ENCODE results near the gene SLC48A1.
A peak's percentile ranks its signal among the peaks of the same experiment; 100 is the strongest.

The SLC48A1 gene

GRCh38 chr12:47818467-47819137 lies 45.6 kb downstream of the SLC48A1 start:
- POLR2A ChIA-PET = interaction anchor here (0.8 to 3.4 kb wide), 5 partner anchors 10 to 29 kb away, joined by 3 to 13 read pairs (median 3); no protein-coding TSS in a partner anchor

DNA sequence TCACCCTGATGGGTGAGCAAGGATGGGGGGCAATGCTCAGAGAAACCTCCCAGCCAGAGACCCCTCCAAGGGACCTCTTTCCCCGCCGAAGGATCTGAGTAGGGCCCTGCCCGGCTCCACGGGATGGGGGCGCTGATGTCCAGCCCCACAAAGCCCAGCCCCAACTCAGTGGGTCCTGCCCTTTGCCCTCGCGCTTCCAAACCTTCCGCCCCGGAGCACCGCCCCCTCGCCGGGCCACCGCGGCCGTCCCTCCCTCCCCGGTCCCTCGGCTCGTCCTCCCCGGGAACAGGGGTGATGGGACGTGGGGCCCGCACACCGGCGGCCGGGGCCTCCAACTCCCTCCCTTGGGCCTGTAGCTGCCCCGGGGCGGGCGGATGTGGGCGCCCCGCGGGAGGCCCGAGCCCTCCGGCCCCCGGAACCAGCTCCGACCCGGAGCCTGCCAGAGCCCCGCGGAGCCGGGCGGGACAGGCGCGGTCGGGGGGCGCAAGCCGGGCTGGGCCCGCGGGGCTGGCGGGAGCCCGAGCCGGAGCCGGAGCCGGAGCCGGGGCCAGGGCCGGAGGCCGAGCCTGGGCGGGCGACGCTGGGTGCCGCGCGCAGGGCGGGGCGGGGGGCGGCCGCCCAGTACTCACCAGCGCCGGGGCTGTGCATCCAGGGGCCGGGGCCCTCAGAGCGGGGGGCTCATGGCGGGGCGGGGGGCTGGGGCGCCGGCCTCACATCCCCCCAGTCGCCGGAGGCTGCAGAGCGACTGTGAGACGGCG lies 46.3 kb downstream of the SLC48A1 start:
- peak overlapping the region; percentile 84 for H3K4me3 ChIP-seq (ENCODE audit: low read depth, low read length)
- TF ChIP-seq, protein P1, sequence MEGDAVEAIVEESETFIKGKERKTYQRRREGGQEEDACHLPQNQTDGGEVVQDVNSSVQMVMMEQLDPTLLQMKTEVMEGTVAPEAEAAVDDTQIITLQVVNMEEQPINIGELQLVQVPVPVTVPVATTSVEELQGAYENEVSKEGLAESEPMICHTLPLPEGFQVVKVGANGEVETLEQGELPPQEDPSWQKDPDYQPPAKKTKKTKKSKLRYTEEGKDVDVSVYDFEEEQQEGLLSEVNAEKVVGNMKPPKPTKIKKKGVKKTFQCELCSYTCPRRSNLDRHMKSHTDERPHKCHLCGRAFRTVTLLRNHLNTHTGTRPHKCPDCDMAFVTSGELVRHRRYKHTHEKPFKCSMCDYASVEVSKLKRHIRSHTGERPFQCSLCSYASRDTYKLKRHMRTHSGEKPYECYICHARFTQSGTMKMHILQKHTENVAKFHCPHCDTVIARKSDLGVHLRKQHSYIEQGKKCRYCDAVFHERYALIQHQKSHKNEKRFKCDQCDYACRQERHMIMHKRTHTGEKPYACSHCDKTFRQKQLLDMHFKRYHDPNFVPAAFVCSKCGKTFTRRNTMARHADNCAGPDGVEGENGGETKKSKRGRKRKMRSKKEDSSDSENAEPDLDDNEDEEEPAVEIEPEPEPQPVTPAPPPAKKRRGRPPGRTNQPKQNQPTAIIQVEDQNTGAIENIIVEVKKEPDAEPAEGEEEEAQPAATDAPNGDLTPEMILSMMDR (IDR thresholded peaks at IDR 0.05; ENCODE audit: insufficient read depth, low read length, missing control alignments) = peak; percentile 31
- CTCF ChIA-PET = interaction anchor here (1.1 to 39.4 kb wide), 3 partner anchors 12 to 370 kb away, joined by 3 to 751 read pairs (median 18); no protein-coding TSS in a partner anchor
- POLR2A ChIA-PET = interaction anchor here (1.0 to 3.4 kb wide), 7 partner anchors 9 to 62 kb away, joined by 3 to 14 read pairs (median 8); no protein-coding TSS in a partner anchor
- DNase-seq (ENCODE audit: low read depth, low spot score) = no peak

More at GRCh38 chr12:47818467-47819137, 45.6 kb downstream of the SLC48A1 start:
- CTCF ChIA-PET = interaction anchor here (1.0 to 39.4 kb wide), 7 partner anchors 11 to 371 kb away, joined by 3 to 751 read pairs (median 6); no protein-coding TSS in a partner anchor
- no peak for DNase-seq (ENCODE audit: low read depth, low spot score)
- H3K4me3 ChIP-seq (ENCODE audit: low read depth, low read length) = peak overlapping the region; percentile 84
- TF ChIP-seq, protein P1 (IDR thresholded peaks at IDR 0.05; ENCODE audit: insufficient read depth, low read length, missing control alignments) = no peak

DNA sequence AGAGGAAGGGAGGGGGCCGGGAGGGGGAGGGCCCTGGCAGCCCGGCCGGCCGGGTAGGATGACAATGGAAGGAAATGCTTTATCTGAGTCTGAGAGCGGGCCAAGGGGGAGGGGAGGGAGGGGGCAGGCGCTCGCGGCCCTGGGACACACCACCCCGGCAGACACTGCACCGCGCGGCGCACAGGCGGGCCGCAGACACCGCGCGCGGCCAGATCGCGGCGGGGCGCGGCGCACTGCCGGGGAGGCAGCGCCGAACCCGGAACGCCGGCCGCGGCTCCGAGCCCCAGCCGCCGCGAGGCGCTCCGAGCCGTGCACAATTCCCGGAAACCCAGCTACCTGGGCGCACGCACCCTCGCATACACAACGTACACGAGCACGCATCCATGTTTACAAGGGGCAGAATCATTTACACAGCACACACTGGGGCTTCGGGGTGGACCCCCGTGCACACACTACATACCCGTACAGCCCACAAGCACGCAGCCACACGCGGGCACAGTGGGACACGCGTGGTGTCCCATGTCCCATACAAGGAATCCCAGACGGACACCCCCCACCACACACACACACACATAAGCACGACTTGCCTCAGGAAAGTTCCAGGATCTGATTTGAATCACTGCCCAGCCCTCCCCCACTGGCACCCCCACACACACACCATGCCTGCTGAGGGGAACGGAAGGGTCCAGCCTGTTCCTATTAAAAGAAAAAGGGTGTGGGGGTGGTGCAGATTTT lies 47.0 kb downstream of the SLC48A1 start, which contains the start of gene HDAC7:
HDAC7 (minus strand) TSS at position 8 of the 735 bp plus-strand sequence. CDS start 118 bp downstream, outside the sequence.
- POLR2A ChIA-PET = interaction anchor here (0.8 to 3.4 kb wide), 8 partner anchors 8 to 61 kb away, joined by 3 to 14 read pairs (median 8); no protein-coding TSS in a partner anchor
- CTCF ChIA-PET = interaction anchor here (0.9 to 39.4 kb wide), 6 partner anchors 8 to 105 kb away, joined by 3 to 751 read pairs (median 4); no protein-coding TSS in a partner anchor
- H3K4me3 ChIP-seq (ENCODE audit: low read depth, low read length) = peak within 1 kb of the TSS; percentile 84
- TF ChIP-seq, protein P1 (IDR thresholded peaks at IDR 0.05; ENCODE audit: insufficient read depth, low read length, missing control alignments) = no peak
- DNase-seq (ENCODE audit: low read depth, low spot score) = no peak

GRCh38 chr12:47820631-47821345 lies 47.8 kb downstream of the SLC48A1 start:
- CTCF ChIA-PET = interaction anchor here (0.6 to 39.4 kb wide), 10 partner anchors 8 to 793 kb away, joined by 3 to 751 read pairs (median 3); no protein-coding TSS in a partner anchor
- DNase-seq (ENCODE audit: low read depth, low spot score) = peak; percentile 77

GRCh38 chr12:47821346-47821706 lies 48.3 kb downstream of the SLC48A1 start:
- ChIA-PET POLR2A (interaction anchor here (0.6 to 3.4 kb wide), 10 partner anchors 8 to 338 kb away, joined by 3 to 14 read pairs (median 8); no protein-coding TSS in a partner anchor), CTCF (interaction anchor here (0.6 to 39.4 kb wide), 11 partner anchors 9 to 792 kb away, joined by 3 to 751 read pairs (median 3); no protein-coding TSS in a partner anchor)
- TF ChIP-seq, protein P1 (IDR thresholded peaks at IDR 0.05; ENCODE audit: insufficient read depth, low read length, missing control alignments) = no peak
- DNase-seq (ENCODE audit: low read depth, low spot score) = no peak
- H3K4me3 ChIP-seq (ENCODE audit: low read depth, low read length) = 0 out of 2 replicates have a peak overlapping the region, but pooled peaks have one; percentile 1

More at GRCh38 chr12:47820631-47821345, 47.8 kb downstream of the SLC48A1 start:
- POLR2A ChIA-PET = interaction anchor here (0.6 to 3.4 kb wide), 11 partner anchors 9 to 339 kb away, joined by 3 to 14 read pairs (median 7); no protein-coding TSS in a partner anchor
- TF ChIP-seq, protein P1 (IDR thresholded peaks at IDR 0.05; ENCODE audit: insufficient read depth, low read length, missing control alignments) = no peak
- peak overlapping the region; percentile 84 for H3K4me3 ChIP-seq (ENCODE audit: low read depth, low read length)

Data from AG04449 (cell line).